SK-N-SH treated with all-trans-retinoic acid at 6 μM for 48 hours (cell line): ENCODE data around the gene QRSL1.

ENCODE experiments used
- ATAC-seq: fragments of 200-7000 bp; cut with Tn5 transposase; 3 replicates; pipeline ENCODE4 v1.9.1; 2020; ENCODE audit warnings: mild to moderate bottlenecking, moderate library complexity
- ARNTL ChIP-seq: fragments of 450-650 bp; formaldehyde crosslinking; IDR thresholded peaks from 2 replicates; pipeline ENCODE4 v1.5.0; 2020; ENCODE audit warnings: low read depth, mild to moderate bottlenecking, moderate library complexity, borderline replicate concordance
- CSDC2 ChIP-seq: fragments of 250-450 bp; sonication (Bioruptor Pico); IDR thresholded peaks from 2 replicates; pipeline ENCODE4 v1.5.0; 2020; ENCODE audit warnings: mild to moderate bottlenecking, moderate library complexity
- ESRRG ChIP-seq: fragments of 250-450 bp; sonication (Bioruptor Pico); IDR thresholded peaks from 2 replicates; pipeline ENCODE4 v1.6.1; 2021; ENCODE audit warnings: mild to moderate bottlenecking
- GLIS3 ChIP-seq: fragments of 250-450 bp; sonication (Bioruptor Pico); IDR thresholded peaks from 2 replicates; pipeline ENCODE4 v1.5.0; 2020; ENCODE audit warnings: mild to moderate bottlenecking, moderate library complexity
- ISL1 ChIP-seq: fragments of 250-450 bp; sonication (Bioruptor Pico); IDR thresholded peaks from 2 replicates; pipeline ENCODE4 v2.1.2; 2022; ENCODE audit warnings: mild to moderate bottlenecking, moderate library complexity
- OSR1 ChIP-seq: fragments of 250-450 bp; sonication (Bioruptor Pico); IDR thresholded peaks from 2 replicates; pipeline ENCODE4 v1.8.0; 2022; ENCODE audit warnings: moderate library complexity, mild to moderate bottlenecking, inconsistent platforms
- SNAI2 ChIP-seq: fragments of 250-450 bp; sonication (Bioruptor Pico); IDR thresholded peaks from 2 replicates; pipeline ENCODE4 v1.5.0; 2020; ENCODE audit warnings: mild to moderate bottlenecking, moderate library complexity
- TCF4 ChIP-seq: fragments of 250-450 bp; sonication (Bioruptor Pico); IDR thresholded peaks from 2 replicates; pipeline ENCODE4 v1.8.0; 2021; ENCODE audit warnings: mild to moderate bottlenecking, moderate library complexity, borderline replicate concordance
- TOX ChIP-seq: fragments of 250-450 bp; sonication (Bioruptor Pico); IDR thresholded peaks from 2 replicates; pipeline ENCODE4 v1.8.0; 2021; ENCODE audit warnings: mild to moderate bottlenecking, moderate library complexity, borderline replicate concordance
- ZC3H10 ChIP-seq: fragments of 250-450 bp; sonication (Bioruptor Pico); IDR thresholded peaks from 2 replicates; pipeline ENCODE4 v1.5.1; 2021; ENCODE audit warnings: mild to moderate bottlenecking, moderate library complexity
- ZFP3 ChIP-seq: fragments of 250-450 bp; sonication (Bioruptor Pico); IDR thresholded peaks from 2 replicates; pipeline ENCODE4 v1.5.0; 2020; ENCODE audit warnings: mild to moderate bottlenecking, moderate library complexity
- ZNF565 ChIP-seq: fragments of 450-650 bp; formaldehyde crosslinking; conservative IDR thresholded peaks from 2 replicates; pipeline ENCODE4 v1.5.0; 2020; ENCODE audit warnings: low read depth, mild to moderate bottlenecking, moderate library complexity
- ZNF70 ChIP-seq: fragments of 450-650 bp; formaldehyde crosslinking; IDR thresholded peaks from 2 replicates; pipeline ENCODE4 v1.5.0; 2020; ENCODE audit warnings: mild to moderate bottlenecking, moderate library complexity
- ZNF8 ChIP-seq: fragments of 450-650 bp; formaldehyde crosslinking; IDR thresholded peaks from 2 replicates; pipeline ENCODE4 v1.5.0; 2020; ENCODE audit warnings: mild to moderate bottlenecking, moderate library complexity
- TF ChIP-seq, protein P1 (sequence below): fragments of 250-450 bp; sonication (Bioruptor Pico); IDR thresholded peaks from 2 replicates; pipeline ENCODE4 v1.5.1; 2021; ENCODE audit warnings: mild to moderate bottlenecking, moderate library complexity
- TF ChIP-seq, protein P2 (sequence below): fragments of 250-450 bp; sonication (Bioruptor Pico); IDR thresholded peaks from 2 replicates; pipeline ENCODE4 v1.8.0; 2021; ENCODE audit warnings: low read depth, mild to moderate bottlenecking, moderate library complexity, borderline replicate concordance
- TF ChIP-seq, protein P3 (sequence below): fragments of 250-450 bp; sonication (Bioruptor Pico); IDR thresholded peaks from 2 replicates; pipeline ENCODE4 v1.5.1; 2020; ENCODE audit warnings: low read depth, mild to moderate bottlenecking, moderate library complexity
- TF ChIP-seq, protein P4 (sequence below): fragments of 250-450 bp; sonication (Bioruptor Pico); IDR thresholded peaks from 2 replicates; pipeline ENCODE4 v1.5.0; 2020; ENCODE audit warnings: mild to moderate bottlenecking, moderate library complexity

Gene QRSL1

DNA sequence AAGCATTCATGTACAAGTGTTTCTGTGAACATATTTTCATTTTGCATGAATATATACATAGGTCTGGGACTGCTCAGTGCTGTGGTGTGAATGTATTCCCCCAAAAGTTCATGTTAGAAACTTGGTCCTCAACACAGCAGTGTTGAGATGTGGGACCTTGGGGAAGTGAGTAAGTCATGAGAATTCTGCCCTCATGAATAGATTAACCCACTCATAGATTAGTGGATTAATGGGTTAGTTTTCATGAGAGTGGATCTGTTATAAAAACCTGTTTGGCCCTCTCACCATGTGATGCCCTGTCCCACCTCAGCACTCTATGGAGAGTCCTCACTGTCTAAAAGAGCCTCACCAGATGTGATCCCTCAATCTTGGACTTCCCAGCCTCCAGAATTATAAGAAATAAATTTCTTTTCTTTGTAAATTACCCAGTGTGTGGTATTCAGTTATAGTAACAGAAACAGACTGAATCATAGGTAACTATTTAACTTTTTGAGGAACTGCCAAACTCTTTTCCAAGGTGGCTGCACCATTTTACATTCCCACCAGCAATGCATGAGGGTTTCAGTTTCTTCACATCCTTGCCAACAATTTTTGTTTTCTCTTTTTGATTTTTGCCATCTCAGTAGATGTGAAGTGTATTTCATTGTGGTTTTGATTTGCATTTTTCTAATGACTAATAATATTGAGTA is 45.3 kb downstream of the QRSL1 start:
- ATAC-seq, result no peak
- TF ChIP-seq OSR1 (CRISPR knock-in tag) (no peak), ARNTL (no peak), ISL1 (no peak), ZNF8 (CRISPR knock-in tag) (no peak), ZNF70 (CRISPR knock-in tag) (no peak), ZC3H10 (CRISPR knock-in tag) (no peak), ESRRG (no peak), GLIS3 (CRISPR knock-in tag) (no peak)
- TF ChIP-seq, protein P1, sequence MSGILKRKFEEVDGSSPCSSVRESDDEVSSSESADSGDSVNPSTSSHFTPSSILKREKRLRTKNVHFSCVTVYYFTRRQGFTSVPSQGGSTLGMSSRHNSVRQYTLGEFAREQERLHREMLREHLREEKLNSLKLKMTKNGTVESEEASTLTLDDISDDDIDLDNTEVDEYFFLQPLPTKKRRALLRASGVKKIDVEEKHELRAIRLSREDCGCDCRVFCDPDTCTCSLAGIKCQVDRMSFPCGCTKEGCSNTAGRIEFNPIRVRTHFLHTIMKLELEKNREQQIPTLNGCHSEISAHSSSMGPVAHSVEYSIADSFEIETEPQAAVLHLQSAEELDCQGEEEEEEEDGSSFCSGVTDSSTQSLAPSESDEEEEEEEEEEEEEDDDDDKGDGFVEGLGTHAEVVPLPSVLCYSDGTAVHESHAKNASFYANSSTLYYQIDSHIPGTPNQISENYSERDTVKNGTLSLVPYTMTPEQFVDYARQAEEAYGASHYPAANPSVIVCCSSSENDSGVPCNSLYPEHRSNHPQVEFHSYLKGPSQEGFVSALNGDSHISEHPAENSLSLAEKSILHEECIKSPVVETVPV (CRISPR knock-in tag), result no peak
- TF ChIP-seq, protein P2, sequence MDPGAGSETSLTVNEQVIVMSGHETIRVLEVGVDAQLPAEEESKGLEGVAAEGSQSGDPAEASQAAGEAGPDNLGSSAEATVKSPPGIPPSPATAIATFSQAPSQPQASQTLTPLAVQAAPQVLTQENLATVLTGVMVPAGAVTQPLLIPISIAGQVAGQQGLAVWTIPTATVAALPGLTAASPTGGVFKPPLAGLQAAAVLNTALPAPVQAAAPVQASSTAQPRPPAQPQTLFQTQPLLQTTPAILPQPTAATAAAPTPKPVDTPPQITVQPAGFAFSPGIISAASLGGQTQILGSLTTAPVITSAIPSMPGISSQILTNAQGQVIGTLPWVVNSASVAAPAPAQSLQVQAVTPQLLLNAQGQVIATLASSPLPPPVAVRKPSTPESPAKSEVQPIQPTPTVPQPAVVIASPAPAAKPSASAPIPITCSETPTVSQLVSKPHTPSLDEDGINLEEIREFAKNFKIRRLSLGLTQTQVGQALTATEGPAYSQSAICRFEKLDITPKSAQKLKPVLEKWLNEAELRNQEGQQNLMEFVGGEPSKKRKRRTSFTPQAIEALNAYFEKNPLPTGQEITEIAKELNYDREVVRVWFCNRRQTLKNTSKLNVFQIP (CRISPR knock-in tag), result no peak
- TF ChIP-seq, protein P3, sequence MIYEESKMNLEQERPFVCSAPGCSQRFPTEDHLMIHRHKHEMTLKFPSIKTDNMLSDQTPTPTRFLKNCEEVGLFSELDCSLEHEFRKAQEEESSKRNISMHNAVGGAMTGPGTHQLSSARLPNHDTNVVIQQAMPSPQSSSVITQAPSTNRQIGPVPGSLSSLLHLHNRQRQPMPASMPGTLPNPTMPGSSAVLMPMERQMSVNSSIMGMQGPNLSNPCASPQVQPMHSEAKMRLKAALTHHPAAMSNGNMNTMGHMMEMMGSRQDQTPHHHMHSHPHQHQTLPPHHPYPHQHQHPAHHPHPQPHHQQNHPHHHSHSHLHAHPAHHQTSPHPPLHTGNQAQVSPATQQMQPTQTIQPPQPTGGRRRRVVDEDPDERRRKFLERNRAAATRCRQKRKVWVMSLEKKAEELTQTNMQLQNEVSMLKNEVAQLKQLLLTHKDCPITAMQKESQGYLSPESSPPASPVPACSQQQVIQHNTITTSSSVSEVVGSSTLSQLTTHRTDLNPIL (CRISPR knock-in tag), result no peak

DNA sequence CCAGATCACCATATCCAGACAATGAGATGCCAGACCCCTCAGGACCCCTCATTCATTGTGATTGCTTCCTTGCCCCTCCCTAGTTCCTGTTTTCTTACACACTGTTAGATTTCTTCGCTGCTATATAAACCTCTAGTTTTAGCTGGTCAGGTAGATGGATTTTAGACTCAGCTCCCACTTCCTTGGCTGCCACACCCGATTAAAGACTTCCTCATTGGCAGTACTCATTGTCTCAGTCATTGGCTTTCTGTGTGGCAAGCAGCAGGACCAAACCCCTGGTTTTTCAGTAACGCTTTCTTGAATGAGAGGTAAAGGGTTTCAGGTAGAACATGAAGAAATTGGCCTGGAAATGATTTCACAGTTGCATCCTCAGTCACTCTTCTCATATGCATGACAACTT is 47.9 kb downstream of the QRSL1 start:
- TF ChIP-seq GLIS3 (CRISPR knock-in tag), result no peak
- TF ChIP-seq TOX, result no peak
- TF ChIP-seq CSDC2 (CRISPR knock-in tag), result no peak
- TF ChIP-seq, protein P4, sequence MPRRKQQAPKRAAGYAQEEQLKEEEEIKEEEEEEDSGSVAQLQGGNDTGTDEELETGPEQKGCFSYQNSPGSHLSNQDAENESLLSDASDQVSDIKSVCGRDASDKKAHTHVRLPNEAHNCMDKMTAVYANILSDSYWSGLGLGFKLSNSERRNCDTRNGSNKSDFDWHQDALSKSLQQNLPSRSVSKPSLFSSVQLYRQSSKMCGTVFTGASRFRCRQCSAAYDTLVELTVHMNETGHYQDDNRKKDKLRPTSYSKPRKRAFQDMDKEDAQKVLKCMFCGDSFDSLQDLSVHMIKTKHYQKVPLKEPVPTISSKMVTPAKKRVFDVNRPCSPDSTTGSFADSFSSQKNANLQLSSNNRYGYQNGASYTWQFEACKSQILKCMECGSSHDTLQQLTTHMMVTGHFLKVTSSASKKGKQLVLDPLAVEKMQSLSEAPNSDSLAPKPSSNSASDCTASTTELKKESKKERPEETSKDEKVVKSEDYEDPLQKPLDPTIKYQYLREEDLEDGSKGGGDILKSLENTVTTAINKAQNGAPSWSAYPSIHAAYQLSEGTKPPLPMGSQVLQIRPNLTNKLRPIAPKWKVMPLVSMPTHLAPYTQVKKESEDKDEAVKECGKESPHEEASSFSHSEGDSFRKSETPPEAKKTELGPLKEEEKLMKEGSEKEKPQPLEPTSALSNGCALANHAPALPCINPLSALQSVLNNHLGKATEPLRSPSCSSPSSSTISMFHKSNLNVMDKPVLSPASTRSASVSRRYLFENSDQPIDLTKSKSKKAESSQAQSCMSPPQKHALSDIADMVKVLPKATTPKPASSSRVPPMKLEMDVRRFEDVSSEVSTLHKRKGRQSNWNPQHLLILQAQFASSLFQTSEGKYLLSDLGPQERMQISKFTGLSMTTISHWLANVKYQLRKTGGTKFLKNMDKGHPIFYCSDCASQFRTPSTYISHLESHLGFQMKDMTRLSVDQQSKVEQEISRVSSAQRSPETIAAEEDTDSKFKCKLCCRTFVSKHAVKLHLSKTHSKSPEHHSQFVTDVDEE, result no peak
- no peak for TF ChIP-seq ZC3H10 (CRISPR knock-in tag)
- TF ChIP-seq, protein P3 (CRISPR knock-in tag), result no peak
- TF ChIP-seq TCF4, result no peak
- TF ChIP-seq ARNTL, result no peak
- TF ChIP-seq SNAI2, result no peak
- no peak for TF ChIP-seq ZNF565 (CRISPR knock-in tag)
- TF ChIP-seq ZFP3 (CRISPR knock-in tag), result no peak
- ATAC-seq, result no peak

DNA sequence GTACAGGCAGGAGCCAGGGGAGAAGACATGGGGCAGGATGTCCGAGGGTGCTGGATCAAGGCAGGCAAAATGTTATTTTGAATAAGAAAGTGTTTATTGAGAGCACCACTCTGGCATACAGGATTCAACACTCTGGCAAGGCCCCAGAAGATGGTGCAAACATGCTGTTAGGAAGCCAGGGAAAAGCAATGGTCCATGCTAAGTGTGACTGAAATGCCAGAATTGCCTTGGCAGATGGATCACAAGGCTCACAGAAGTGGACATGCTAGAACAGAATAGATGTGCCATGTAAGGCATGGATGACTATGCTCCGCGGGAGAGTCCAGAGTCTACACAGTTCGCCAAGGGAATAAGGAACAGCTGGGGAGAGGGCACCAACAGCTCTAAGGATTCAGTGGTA is 54.6 kb downstream of the QRSL1 start:
- TF ChIP-seq ZNF565 (CRISPR knock-in tag), result no peak
- TF ChIP-seq ARNTL, result no peak
- TF ChIP-seq, protein P4, result no peak
- no peak for TF ChIP-seq TOX
- TF ChIP-seq ESRRG, result no peak
- TF ChIP-seq ZC3H10 (CRISPR knock-in tag), result no peak
- no peak for TF ChIP-seq ZNF70 (CRISPR knock-in tag)

More for the DNA sequence above, 54.6 kb downstream of the QRSL1 start:
- ATAC-seq, result no peak
